Measurements from ENCODE around the gene PSMB9.

- TF ChIP-seq POLR2A (IDR thresholded peaks at IDR 0.05) (no peak), CTCF (IDR thresholded peaks at IDR 0.05) (no peak)
Observed at GRCh38 chr6:32860674-32861073, 6.7 kb downstream of the PSMB9 start.
